GM21367 (cell line): Measurements from ENCODE around the gene SLC26A11.
A peak's percentile ranks its signal among the peaks of the same experiment; 100 is the strongest.
"Not testable (repeated sequence)": the region's sequence is repeated elsewhere in the genome, so short reads cannot be mapped to it uniquely, and the experiment has no call there.

Source experiments
- ATAC-seq: cut with Tn5 transposase; IDR thresholded peaks from one replicate; pipeline ENCODE4 v1.9.1; 2021; ENCODE audit not compliant: unreplicated experiment

SLC26A11 gene

DNA sequence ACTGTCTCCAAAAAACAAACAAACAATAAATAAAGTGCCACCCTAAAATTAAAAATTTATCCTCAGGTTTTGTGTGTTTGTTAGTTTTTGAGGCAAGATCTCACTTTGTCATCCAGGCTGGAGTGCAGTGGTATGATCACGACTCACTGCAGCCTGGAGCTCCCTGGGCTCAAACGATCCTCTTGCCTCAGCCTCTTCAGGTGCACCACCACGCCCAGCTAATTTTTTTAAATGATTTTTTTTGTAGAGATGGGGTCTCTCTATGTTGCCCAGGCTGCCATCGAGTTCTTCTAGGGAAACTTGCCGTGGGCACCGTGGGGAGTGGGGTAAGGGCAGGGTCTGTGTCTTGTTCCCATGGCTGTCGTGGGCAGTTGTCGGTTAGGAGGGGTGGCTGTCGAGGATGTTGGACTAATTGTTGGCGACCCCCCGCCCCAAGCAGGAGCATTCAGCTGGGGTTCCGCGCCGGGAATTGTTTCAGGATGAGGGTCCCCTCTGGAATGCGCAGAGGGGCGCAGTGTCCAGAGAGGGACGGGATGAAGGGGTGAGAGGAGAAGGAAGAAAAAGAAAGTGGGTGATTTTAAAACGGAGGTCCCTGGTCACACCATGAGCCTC, 39.3 kb downstream of the SLC26A11 start:
- ATAC-seq, result no peak

DNA sequence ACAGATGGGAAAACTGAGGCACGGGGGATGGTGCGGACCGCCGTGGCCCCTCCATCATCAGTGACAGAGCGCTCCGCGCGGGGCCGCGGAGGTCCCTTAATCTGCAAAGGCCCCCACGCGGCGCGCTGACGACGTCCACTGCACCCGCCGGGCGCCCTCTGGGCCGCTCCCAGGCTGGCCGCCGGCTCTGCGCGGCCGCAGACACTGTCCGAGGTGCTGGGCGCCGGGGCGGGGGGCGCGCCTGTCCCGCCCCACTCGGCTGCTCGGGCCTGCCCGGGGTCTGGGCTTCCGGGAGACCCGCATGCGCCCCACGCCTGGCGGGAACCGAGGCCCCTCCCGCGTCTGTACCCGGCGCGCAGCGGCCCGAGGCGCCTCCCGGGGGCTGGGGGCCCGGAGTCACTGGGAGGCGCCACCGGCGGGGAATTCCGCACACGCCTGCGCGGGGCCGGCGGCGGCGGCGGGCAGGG, 39.9 kb downstream of the SLC26A11 start:
- no peak for ATAC-seq

DNA sequence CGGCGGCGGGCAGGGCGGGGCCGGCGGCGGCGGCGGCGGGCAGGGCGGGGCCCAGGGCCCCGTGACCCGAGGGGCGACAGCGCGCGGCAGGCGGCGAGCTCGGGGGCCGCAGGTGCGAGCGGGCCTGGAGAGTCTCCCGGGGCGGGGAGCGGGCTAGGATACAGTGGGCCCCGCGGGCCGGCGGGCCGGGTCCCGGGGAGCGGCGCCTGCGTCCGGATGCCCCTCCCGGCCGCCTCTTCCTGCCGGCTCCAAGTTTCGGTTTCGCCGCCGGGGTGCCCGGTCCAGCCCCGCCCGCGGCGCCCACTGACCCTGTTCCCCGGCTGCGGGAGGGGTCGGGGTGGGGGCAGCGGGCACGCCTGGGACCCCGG, 40.5 kb downstream of the SLC26A11 start, which contains the start of gene RNF213:
RNF213 (plus strand) TSS at position 62 of the 368 bp plus-strand sequence. CDS start 2,830 bp downstream, outside the sequence.
- ATAC-seq, result no peak

GRCh38 chr17:80261159-80261894, 41.1 kb downstream of the SLC26A11 start:
- ATAC-seq, result no peak

DNA sequence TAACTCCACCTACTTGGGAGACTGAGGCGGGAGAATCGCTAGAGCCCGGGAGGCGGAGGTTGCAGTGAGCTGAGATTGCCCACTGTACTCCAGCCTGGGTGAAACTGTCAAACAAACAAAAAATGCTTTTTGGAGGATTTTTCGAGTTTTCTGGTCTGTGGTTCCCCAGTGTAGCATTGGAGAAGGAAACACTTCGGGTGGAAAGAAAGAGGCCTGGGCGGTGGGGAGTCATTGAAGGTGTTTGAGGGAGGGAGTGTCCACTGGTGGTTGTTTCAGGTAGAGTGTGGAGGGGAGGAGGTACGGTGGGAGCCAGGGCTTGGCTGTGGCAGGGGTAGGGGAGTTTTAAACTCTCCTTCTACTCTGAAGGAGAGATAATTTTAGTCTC, 41.7 kb downstream of the SLC26A11 start:
- ATAC-seq, result no peak

- ATAC-seq, result no peak
Measured at GRCh38 chr17:80262291-80262690, 42.1 kb downstream of the SLC26A11 start.

GRCh38 chr17:80262775-80263244, 42.6 kb downstream of the SLC26A11 start:
- no peak for ATAC-seq

DNA sequence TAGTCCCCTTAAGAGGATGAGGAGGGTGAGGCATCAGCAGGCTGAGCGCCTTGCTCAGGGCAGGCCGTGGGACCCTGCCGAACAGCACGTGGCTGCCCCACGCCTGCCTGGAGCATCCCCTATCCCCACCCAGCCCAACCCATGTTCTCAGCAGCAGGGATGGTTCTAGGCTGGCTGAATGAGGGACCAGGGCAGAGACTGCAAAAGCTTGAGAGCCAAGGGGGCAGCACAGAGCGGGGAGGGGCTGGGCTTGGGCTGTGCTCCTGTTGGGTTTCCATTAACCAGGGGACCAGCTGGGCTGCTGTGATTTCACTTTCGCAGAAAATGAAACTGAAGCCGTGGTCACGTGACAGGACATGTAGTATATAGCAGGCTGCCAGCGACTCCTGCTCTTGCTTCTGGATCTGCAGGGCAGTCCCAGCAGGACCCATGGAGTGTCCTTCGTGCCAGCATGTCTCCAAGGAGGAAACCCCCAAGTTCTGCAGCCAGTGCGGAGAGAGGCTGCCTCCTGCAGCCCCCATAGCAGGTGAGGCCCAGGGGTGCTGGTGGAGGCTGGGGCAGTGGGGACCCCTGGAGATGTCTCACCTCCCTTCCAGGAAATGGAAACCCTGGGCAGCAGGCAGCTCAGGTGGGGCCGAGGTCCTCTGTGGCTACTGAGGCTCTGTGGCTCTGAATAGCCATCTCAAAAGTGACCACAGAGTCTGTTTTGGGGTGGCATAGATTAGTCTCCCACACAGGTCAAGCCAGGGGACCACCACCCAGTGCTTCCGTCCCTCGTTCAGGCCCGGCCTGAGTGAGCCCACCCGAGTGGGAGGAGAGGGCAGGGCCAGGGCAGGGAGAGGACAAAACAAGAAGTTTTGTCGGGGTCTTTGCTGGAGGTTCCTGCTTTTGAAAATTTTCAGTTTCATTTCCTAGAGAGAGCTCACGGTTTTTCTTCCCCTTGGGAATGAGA, 43.3 kb downstream of the SLC26A11 start:
- ATAC-seq, result peak; percentile 39

DNA sequence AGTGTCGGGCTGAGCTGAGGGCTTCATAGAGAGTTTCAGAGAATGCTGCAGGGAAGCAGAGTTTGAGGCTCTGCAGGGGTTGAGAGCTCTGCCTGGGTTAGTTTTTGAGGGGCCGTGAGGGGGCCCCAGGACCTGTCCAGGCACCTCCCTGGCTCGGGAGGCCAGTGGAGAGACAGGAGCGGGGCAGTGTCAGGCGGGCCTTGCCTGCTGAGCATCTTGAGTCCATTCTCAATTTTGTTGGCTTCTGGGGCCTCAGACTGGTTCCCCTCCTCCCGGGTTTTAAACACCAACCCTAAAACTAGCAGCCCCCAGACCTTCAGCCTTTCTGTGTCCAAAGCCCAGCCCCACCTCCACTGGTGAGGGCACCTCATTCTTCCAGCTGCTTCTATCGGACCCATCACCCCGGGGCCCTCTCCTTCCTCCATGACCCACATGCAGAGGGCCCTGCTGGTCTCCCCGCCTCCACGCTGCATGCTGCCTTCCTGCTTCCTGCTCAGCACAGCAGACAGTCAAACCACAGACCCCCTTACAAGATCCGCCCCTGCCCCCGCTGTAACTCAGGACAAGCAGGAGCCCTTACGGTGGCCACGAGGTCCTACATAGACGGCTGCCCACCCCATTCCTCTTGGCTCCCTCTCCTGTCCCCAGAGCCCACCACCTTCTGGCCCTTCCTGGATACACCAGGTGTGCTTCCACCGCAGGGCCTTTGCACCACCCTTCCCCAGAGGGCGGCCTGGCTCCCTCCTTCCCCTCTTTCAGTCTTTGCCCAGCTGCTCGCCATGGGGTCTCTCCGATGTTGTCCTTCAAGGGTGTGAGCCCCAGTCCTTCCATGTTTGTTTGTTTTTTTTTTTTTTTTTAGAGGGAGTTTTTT, 44.2 kb downstream of the SLC26A11 start:
- no peak for ATAC-seq

- ATAC-seq, result no peak
Measured at GRCh38 chr17:80265205-80266068, 45.2 kb downstream of the SLC26A11 start.

GRCh38 chr17:80267391-80267790, 47.2 kb downstream of the SLC26A11 start:
- ATAC-seq, result no peak

GRCh38 chr17:80268427-80268826, 48.2 kb downstream of the SLC26A11 start:
- ATAC-seq, result no peak

GRCh38 chr17:80269405-80269807, 49.2 kb downstream of the SLC26A11 start:
- ATAC-seq, result no peak

DNA sequence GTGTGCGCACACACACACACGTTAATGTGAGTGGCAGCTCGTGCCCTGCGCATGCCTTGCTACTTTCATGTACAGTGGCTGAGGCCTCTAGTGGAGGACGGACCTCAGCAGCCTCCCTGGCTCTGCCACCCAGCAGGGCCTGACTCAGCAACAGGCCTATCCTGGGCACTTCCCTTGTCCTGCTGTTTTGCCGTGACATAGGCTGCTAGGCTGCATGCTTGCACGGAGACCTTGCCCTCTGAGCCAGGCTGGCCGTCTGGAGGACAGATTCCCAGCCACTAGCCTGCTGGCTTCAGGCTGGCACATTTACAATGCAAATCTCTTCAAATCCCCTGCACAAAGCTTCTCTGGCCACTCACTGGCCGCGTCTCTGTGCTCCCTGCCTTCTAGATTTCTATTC, 49.9 kb downstream of the SLC26A11 start:
- no peak for ATAC-seq

GRCh38 chr17:80270836-80271235, 50.6 kb downstream of the SLC26A11 start:
- ATAC-seq, result no peak

- ATAC-seq, result no peak
Measured at GRCh38 chr17:80272366-80272765, 52.1 kb downstream of the SLC26A11 start.

GRCh38 chr17:80274331-80274730, 54.1 kb downstream of the SLC26A11 start:
- ATAC-seq, result no peak

DNA sequence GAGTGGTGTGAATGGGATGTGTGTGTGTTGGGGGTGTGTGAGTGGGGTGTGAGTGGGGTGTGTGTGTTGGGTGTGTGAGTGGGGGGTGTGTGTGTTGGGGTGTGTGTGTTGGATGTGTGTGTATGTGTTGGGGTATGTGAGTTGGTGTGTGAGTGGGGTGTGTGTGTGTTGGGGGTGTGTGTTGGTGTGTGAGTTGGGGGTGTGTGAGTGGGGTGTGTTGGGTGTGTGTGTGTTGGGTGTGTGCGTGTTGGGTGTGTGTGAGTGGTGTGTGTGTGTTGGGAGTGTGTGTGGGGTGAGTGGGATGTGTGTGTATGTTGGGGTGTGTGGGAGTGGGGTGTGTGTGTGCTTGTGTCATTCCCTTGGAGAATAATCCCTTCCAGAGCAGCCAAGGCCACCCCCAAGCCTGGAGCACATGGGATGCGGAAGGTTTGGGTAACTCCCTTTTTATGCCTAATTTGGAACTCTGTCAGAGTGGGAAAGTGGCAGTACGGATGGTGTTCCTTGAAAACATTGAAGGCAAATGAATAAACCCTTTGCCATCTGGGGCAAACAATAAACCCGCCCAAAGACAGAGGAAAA, 54.7 kb downstream of the SLC26A11 start:
- ATAC-seq, result no peak

DNA sequence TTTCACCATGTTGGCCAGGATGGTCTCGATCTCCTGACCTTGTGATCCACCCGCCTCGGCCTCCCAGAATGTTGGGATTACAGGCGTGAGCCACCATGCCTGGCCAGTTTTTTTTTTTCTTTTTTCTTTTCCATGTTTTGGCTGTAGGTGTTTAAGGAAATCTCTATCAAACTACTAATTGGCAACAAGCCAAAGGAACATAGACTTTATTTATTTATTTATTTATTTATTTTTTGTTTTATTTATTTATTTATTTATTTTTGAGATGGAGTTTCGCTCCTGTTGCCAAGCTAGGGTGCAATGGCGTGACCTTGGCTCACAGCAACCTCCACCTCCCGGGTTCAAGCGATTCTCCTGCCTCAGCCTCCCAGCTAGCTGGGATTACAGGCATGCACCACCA, 55.6 kb downstream of the SLC26A11 start:
- ATAC-seq, result not testable (repeated sequence)
